HUES48 (cell line): Measurements from ENCODE around the gene FBXO31.

Experiments
- H3K27ac ChIP-seq: one replicate; pipeline ENCODE4 v1.7.0; 2013; ENCODE audit warnings: low read depth, low read length, inconsistent platforms
- H3K27me3 ChIP-seq: 2 replicates; pipeline ENCODE4 v1.6.1; 2013; ENCODE audit warnings: mild to moderate bottlenecking, low read length; ENCODE audit not compliant: control insufficient read depth, insufficient read depth
- H3K36me3 ChIP-seq: 2 replicates; pipeline ENCODE4 v1.6.1; 2013; ENCODE audit warnings: low read length; ENCODE audit not compliant: control insufficient read depth, insufficient read depth
- H3K4me1 ChIP-seq: 2 replicates; pipeline ENCODE4 v1.6.1; 2013; ENCODE audit warnings: mild to moderate bottlenecking, low read length; ENCODE audit not compliant: control insufficient read depth, insufficient read depth
- H3K4me3 ChIP-seq: 2 replicates; pipeline ENCODE4 v1.5.1; 2013; ENCODE audit warnings: mild to moderate bottlenecking, low read depth, low read length
- H3K9ac ChIP-seq: 2 replicates; pipeline ENCODE4 v1.6.1; 2013; ENCODE audit warnings: mild to moderate bottlenecking, low read depth, low read length, moderate library complexity
- H3K9me3 ChIP-seq: 2 replicates; pipeline ENCODE4 v1.6.1; 2013; ENCODE audit warnings: low read length; ENCODE audit not compliant: control insufficient read depth, insufficient read depth

Gene FBXO31

GRCh38 chr16:87339086-87339723, 44.4 kb downstream of the FBXO31 start:
- Histone ChIP-seq H3K27me3 (no peaks in the 10 kb centered on the region), H3K9ac (no peak overlapping the region), H3K4me3 (no peak overlapping the region), H3K9me3 (no peaks in the 10 kb centered on the region), H3K27ac (no peak overlapping the region), H3K4me1 (no peaks in the 10 kb centered on the region), H3K36me3 (peaks cover 37% of the 10 kb centered on the region)

- Histone ChIP-seq H3K4me1 (no peaks in the 10 kb centered on the region), H3K36me3 (peaks cover 45% of the 10 kb centered on the region), H3K27ac (no peak overlapping the region), H3K9me3 (no peaks in the 10 kb centered on the region), H3K4me3 (no peak overlapping the region), H3K27me3 (no peaks in the 10 kb centered on the region), H3K9ac (no peak overlapping the region)
These were observed 45.3 kb downstream of the FBXO31 start for GRCh38 chr16:87338155-87338765.

- Histone ChIP-seq H3K9me3 (no peaks in the 10 kb centered on the region), H3K9ac (no peak overlapping the region), H3K4me1 (no peaks in the 10 kb centered on the region), H3K27me3 (no peaks in the 10 kb centered on the region), H3K4me3 (no peak overlapping the region), H3K36me3 (peaks cover 41% of the 10 kb centered on the region), H3K27ac (no peak overlapping the region)
These were observed 46.3 kb downstream of the FBXO31 start for GRCh38 chr16:87337262-87337771.

- Histone ChIP-seq H3K9ac (no peak overlapping the region), H3K36me3 (peaks cover 34% of the 10 kb centered on the region), H3K9me3 (no peaks in the 10 kb centered on the region), H3K27ac (no peak overlapping the region), H3K27me3 (no peaks in the 10 kb centered on the region), H3K4me3 (no peak overlapping the region), H3K4me1 (no peaks in the 10 kb centered on the region)
These were observed 46.9 kb downstream of the FBXO31 start for GRCh38 chr16:87336434-87337240.

- H3K36me3 ChIP-seq = peaks cover 38% of the 10 kb centered on the region
- no peak overlapping the region for H3K4me3 ChIP-seq
- no peaks in the 10 kb centered on the region for H3K4me1 ChIP-seq
- no peaks in the 10 kb centered on the region for H3K9me3 ChIP-seq
- H3K27me3 ChIP-seq = no peaks in the 10 kb centered on the region
- H3K9ac ChIP-seq = no peak overlapping the region
- H3K27ac ChIP-seq = no peak overlapping the region
These were observed 47.7 kb downstream of the FBXO31 start for GRCh38 chr16:87335625-87336433.

GRCh38 chr16:87334651-87335624, 48.6 kb downstream of the FBXO31 start:
- H3K36me3 ChIP-seq = peaks cover 46% of the 10 kb centered on the region
- H3K4me3 ChIP-seq = no peak overlapping the region

GRCh38 chr16:87333581-87334331, 49.8 kb downstream of the FBXO31 start:
- H3K36me3 ChIP-seq = peaks cover 49% of the 10 kb centered on the region
- no peak overlapping the region for H3K9ac ChIP-seq
- H3K9me3 ChIP-seq = no peaks in the 10 kb centered on the region
- no peaks in the 10 kb centered on the region for H3K4me1 ChIP-seq
- no peaks in the 10 kb centered on the region for H3K27me3 ChIP-seq
- no peak overlapping the region for H3K27ac ChIP-seq
- H3K4me3 ChIP-seq = no peak overlapping the region

More at GRCh38 chr16:87334651-87335624, 48.6 kb downstream of the FBXO31 start:
- Histone ChIP-seq H3K9me3 (no peaks in the 10 kb centered on the region), H3K9ac (no peak overlapping the region), H3K4me1 (no peaks in the 10 kb centered on the region), H3K27ac (no peak overlapping the region), H3K27me3 (no peaks in the 10 kb centered on the region)

- H3K4me3 ChIP-seq = no peak overlapping the region
- H3K27me3 ChIP-seq = no peaks in the 10 kb centered on the region
- no peak overlapping the region for H3K27ac ChIP-seq
- no peaks in the 10 kb centered on the region for H3K4me1 ChIP-seq
- no peak overlapping the region for H3K9ac ChIP-seq
- no peaks in the 10 kb centered on the region for H3K9me3 ChIP-seq
- H3K36me3 ChIP-seq = peaks cover 50% of the 10 kb centered on the region
These were observed 50.5 kb downstream of the FBXO31 start for GRCh38 chr16:87333101-87333500.

GRCh38 chr16:87332150-87332549, 51.4 kb downstream of the FBXO31 start:
- no peaks in the 10 kb centered on the region for H3K9me3 ChIP-seq
- no peak overlapping the region for H3K9ac ChIP-seq
- H3K36me3 ChIP-seq = peaks cover 52% of the 10 kb centered on the region

More at GRCh38 chr16:87332150-87332549, 51.4 kb downstream of the FBXO31 start:
- no peaks in the 10 kb centered on the region for H3K4me1 ChIP-seq
- H3K27me3 ChIP-seq = no peaks in the 10 kb centered on the region
- H3K27ac ChIP-seq = no peak overlapping the region
- H3K4me3 ChIP-seq = no peak overlapping the region
